ENCODE data around the gene HOXB4.

DNA sequence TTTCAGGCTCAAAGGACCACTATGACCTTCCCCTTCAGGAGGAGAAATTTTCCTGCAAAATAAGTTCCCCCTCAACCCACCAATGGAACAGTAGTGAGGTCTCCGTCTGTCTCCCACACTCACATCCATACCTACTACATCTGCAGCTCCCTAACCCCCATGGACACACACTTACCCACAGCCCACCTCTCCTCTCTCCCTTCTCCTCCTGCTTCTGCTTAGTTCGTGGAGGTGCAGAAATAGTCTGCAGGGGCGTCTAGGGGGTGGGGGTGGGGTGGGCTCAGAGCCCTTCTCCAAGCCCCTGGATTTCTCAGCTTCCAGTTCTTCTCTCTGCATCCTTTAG is 8.9 kb downstream of the HOXB4 start:
- TF ChIP-seq, protein P1, sequence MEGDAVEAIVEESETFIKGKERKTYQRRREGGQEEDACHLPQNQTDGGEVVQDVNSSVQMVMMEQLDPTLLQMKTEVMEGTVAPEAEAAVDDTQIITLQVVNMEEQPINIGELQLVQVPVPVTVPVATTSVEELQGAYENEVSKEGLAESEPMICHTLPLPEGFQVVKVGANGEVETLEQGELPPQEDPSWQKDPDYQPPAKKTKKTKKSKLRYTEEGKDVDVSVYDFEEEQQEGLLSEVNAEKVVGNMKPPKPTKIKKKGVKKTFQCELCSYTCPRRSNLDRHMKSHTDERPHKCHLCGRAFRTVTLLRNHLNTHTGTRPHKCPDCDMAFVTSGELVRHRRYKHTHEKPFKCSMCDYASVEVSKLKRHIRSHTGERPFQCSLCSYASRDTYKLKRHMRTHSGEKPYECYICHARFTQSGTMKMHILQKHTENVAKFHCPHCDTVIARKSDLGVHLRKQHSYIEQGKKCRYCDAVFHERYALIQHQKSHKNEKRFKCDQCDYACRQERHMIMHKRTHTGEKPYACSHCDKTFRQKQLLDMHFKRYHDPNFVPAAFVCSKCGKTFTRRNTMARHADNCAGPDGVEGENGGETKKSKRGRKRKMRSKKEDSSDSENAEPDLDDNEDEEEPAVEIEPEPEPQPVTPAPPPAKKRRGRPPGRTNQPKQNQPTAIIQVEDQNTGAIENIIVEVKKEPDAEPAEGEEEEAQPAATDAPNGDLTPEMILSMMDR (IDR thresholded peaks at IDR 0.05; ENCODE audit: low read depth, low read length) = no peak
- TF ChIP-seq POLR2A (IDR thresholded peaks at IDR 0.05; ENCODE audit: extremely low read depth, insufficient read length) = no peak
- TF ChIP-seq, protein P2, sequence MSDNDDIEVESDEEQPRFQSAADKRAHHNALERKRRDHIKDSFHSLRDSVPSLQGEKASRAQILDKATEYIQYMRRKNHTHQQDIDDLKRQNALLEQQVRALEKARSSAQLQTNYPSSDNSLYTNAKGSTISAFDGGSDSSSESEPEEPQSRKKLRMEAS (IDR thresholded peaks at IDR 0.05; ENCODE audit: low read depth, low read length) = no peak
